ENCODE data around the gene MFNG.

MFNG gene

DNA sequence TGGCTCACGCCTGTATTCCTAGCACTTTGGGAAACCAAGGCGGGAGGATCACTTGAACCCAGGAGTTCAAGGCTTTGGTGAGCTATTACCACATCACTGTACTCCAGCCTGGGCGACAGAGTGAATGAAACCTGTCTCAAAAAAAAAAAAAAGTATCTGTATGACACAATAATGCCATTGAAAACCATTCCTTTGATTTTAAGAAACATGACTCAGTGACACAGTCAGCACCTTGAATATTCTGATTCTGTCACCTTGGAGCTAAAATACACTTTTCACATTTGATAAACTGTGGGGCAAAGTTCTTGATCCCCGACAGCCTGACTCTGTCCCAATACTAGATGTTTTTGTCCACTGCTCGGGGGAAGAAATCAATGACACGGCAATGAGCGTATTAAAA is 42.2 kb downstream of the MFNG start:
- DNase-seq = no peak

DNA sequence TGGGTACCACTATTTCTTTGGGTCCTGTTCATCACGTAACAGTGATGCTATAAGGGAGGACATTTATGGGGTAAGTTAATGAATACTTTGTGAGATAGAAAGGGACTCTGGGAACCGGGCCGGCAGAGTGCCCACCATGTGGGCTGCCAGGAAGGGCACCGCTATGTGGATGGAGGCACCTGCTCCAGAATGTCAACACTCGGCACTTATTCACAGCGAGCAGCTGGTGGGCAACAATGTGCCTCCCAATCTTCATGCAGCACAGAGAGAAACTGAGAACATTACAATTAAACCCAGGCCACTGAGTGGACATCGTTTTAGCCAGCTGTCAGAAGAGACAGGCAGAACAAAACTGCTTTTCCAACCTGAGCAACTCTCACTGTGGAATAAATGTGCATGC is 43.1 kb downstream of the MFNG start:
- no peak for DNase-seq

DNA sequence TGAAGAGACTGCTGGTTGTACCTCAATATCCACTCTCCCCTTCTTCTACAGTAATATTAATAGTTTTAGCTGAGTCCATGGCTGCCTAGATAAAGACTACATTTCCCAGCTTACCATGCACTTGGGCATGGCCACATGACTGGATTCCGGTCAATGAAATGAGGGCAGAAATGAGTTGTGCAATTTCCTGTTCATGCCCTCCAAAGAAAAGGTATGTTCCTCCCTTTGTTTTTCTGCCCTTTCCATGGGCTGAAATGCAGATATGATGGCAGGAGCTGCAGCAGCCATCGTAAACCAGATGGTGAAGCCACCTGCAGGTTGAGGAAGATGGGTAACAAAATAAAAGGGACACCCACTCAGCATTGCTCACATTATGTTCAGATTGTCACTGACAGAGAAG is 43.6 kb downstream of the MFNG start:
- no peak for DNase-seq

DNA sequence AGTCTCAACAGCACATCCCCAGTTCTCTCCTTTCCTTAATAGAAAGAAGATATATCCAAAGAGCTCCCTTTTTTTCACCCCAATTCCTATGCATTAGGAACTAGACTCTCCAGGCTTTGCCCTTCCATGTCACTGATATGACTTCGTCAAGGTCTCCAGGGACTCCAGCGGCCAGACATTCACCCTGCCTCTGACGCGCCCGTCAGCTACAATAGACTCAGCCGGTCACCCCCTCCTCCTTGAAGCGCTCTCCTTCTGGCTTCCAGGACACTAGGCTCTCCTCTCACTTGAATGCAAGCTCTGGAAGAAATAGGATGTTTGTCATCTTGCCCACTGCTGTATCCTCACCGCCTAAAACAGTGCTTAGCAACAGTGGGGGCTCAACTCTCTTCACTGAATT is 44.0 kb downstream of the MFNG start:
- no peak for DNase-seq

GRCh38 chr22:37440875-37441274 is 45.3 kb downstream of the MFNG start:
- DNase-seq = no peak

DNA sequence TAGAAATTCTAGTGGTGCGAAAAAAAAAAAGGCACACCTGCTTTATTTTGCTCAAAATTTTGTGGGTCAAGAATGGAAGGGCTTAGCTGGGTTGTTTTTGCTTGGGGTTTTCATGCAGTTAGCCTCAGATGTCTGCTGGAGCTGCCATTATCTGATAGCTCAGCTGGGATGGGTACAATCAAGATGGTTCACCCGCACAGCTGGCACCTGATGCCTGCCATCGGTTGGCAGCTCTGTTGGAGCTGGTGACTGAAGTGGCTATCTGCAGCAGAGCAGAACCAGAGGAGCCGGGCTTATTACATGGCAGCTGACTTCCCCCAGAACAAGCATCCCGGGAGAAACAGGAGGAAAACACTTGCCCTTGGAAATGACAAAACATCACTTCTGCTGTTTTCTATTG is 46.8 kb downstream of the MFNG start:
- DNase-seq = no peak

GRCh38 chr22:37435970-37436603 is 50.1 kb downstream of the MFNG start:
- DNase-seq = no peak

DNA sequence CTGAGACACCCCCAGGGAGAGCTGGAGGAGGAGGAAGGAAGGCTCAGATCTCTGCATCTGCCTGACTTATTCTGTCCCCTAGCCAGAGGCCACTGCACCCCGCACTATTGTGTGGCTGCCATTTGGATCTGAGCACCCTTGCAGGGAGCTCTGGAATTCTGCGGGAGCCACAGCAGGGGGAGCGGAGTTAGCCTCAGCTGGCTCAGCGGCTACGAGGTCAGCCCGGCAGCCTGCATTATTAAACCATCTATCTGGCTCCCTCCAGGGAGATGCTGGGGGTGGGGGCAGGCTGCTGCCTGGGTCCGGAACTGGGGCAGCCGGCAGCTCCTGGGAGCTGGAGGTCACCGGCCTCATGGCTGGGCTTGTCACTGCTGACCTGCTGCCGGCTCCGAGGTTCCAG is 52.4 kb downstream of the MFNG start:
- DNase-seq = peak; percentile 81

GRCh38 chr22:37432708-37433054 is 53.5 kb downstream of the MFNG start:
- DNase-seq = no peak

GRCh38 chr22:37431801-37432707 is 54.1 kb downstream of the MFNG start:
- no peak for DNase-seq

- DNase-seq = no peak
Measured at GRCh38 chr22:37431366-37431765, 54.8 kb downstream of the MFNG start.

- no peak for DNase-seq
Measured at GRCh38 chr22:37430941-37431340, 55.2 kb downstream of the MFNG start.

- DNase-seq = peak; percentile 42
Measured at GRCh38 chr22:37428649-37429586, 57.3 kb downstream of the MFNG start.

GRCh38 chr22:37427711-37428635 is 58.2 kb downstream of the MFNG start:
- DNase-seq = no peak

DNA sequence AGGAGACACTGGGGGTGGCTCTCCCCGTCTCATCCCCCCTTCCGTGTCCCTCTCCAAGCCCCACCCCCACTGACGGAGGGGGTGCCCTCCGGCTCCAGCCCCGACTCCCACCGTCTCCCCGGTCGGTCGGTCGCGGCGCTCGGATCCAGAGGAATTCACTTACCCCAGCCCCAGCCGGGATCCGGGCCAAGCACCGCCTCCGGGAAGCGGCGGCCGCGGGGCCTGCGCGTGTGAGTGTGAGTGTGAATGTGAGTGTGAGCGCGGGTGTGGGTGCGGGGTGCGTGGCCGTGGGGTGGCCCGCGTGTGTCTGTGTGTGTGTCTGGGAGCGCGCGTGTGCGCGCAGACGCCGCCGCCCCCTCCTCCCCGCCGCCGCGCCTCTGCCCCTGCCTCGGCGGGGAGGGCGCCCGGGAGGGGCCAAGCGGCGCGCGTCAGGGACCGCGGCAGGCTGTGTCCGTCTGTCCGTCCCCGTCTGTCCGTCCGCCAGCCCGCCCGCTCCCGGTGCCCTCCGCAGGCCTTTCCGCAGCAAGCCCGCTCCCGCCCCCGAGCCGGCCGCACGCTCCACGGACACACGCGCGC is 59.0 kb downstream of the MFNG start, which contains the start of gene ELFN2:
Gene ELFN2 (minus strand): TSS at position 345 of the 576 bp plus-strand sequence. CDS start 51,945 bp downstream, outside the sequence.
- no peak for DNase-seq

- DNase-seq = no peak
Measured at GRCh38 chr22:37426706-37427134, 59.5 kb downstream of the MFNG start.

GRCh38 chr22:37425800-37426705 is 60.1 kb downstream of the MFNG start:
- peak; percentile 34 for DNase-seq

DNA sequence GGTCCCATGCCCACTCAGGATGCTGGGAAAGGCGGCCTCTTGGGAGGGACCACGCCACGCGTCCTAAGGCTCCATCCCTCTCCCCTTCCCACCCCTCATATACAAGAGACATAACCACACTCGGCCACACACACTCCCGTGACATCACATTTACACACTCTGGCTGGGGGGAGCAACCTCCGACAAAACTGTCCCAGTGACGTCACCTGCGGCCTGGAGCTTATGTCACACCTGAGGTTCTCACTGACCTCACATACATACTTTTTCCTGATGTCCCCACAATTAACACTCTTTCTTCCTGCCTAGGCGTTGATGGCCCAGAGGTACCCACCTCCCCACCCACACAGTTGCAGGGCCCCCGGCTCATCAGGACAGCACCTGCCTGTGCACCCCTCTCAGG is 60.8 kb downstream of the MFNG start:
- DNase-seq = no peak

- no peak for DNase-seq
Measured at GRCh38 chr22:37423283-37423682, 62.9 kb downstream of the MFNG start.

DNA sequence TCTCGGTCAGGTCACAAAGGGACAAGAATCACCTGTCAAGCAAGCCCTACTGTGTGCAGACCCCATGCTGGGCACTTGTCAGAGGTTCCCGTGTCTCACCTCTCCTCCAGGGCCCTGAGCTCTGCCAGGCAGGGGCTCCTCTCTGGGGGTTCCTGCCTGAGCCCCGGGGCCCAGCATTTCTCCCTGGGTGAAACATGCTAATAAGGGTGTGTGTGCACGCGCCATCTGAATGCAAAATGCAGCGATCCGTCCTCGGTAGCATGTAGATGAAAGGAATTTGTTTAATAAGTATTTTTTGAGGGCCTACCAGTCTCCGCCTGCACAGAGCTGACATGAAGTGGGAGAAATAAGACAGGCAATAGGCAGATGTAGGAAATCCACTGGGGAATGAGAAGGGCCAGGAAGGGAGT is 64.7 kb downstream of the MFNG start:
- no peak for DNase-seq

Data from NCI-H2171 (cell line).